Activated B cell treated with CpG ODN at 0.5 μM for 24 hours (primary cell): ENCODE data around the gene EPHB2. TPM values are rescaled to one million over a fixed set of nuclear protein-coding genes. Genes with fewer than 3 reads are reported as not detected.

Experiments used
- ATAC-seq: fragments of 200-7000 bp; cut with Tn5 transposase; one replicate; pipeline ENCODE4 v1.10.0; 2021; ENCODE audit warnings: low read depth, mild to moderate bottlenecking, moderate library complexity
- CTCF ChIA-PET: fragments of 350-600 bp; sonication (Branson Sonifier 250); formaldehyde crosslinking; loops from one replicate; lab custom pipeline; 2021; ENCODE audit warnings: antibody characterized with exemption; lab: Charles Lee
- POLR2A ChIA-PET: fragments of 350-600 bp; sonication (Branson Sonifier 250); formaldehyde crosslinking; loops from one replicate; lab custom pipeline; 2021; ENCODE audit warnings: antibody characterized with exemption; lab: Charles Lee
- DNase-seq: peaks from one replicate; pipeline ENCODE4 v3.0.0; 2022
- H3K27ac Mint-ChIP-seq: one replicate; pipeline ENCODE4 v1.8.0; 2020; ENCODE audit warnings: mixed read lengths
- H3K27me3 Mint-ChIP-seq: one replicate; pipeline ENCODE4 v1.8.0; 2021; ENCODE audit warnings: mixed read lengths
- H3K36me3 Mint-ChIP-seq: one replicate; pipeline ENCODE4 v1.8.0; 2021; ENCODE audit warnings: low read depth, mixed read lengths
- H3K4me1 Mint-ChIP-seq: one replicate; pipeline ENCODE4 v1.8.0; 2021; ENCODE audit warnings: mixed read lengths
- H3K4me3 Mint-ChIP-seq: one replicate; pipeline ENCODE4 v1.8.0; 2020; ENCODE audit warnings: mild to moderate bottlenecking, mixed read lengths
- H3K9me3 Mint-ChIP-seq: one replicate; pipeline ENCODE4 v1.8.0; 2020; ENCODE audit warnings: mixed read lengths
- CTCF ChIP-seq: fragments of 200-600 bp; IDR thresholded peaks from one replicate; pipeline ENCODE4 v1.8.0; 2022; ENCODE audit warnings: antibody characterized with exemption, mild to moderate bottlenecking
- intact Hi-C: fragments of 100-400 bp; cut with micrococcal nuclease; formaldehyde crosslinking; loops from one replicate; pipeline ENCODE4 v1.15.1; 2024
- total RNA-seq: library from RNA; stranded (reverse); gene quantifications from 2 replicates; pipeline ENCODE4 v1.2.3, GENCODE V29; 2022

EPHB2 gene
- total RNA-seq, 1 donor from 2014 or later: 0.13 TPM

DNA sequence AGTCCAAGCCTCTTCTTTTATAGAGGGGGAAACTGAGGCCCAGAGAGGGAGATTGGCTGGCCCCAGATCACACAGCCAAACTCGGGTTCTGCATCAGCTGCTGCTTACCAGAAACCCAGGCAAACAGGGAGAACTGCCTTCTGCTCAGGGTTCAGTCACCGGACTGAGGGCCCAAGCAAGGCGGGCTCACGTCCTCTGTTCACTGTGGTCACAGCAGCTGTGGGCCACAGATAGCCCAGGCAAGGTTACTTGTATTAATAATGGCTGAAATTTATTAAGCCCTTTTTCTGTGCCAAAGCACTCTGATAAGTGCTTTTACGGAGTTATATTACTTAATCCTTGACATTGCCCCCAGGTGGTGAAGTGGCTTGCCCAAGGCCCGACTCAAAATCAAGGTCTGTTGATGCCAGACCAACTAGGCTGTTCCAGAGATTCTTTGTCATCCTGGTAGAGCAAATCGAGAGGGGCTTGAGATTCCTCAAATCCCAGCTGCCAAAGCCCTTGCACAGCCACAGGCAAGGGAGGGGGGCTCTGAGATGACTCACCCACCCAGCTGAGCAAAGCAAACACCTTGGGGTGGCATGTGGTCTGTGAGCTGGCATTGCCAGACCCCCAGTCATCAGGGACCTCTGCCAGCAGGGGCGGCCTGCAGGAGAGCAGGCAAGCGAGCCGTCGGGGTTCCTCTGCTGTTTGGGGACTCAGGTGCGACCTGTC is 36.5 kb downstream of the EPHB2 start:
- intact Hi-C loops: no loop called here
- no peaks in the 10 kb centered on the region for H3K36me3 Mint-ChIP-seq
- CTCF ChIA-PET: no interaction called here
- DNase-seq: no peak
- no peaks in the 10 kb centered on the region for H3K9me3 Mint-ChIP-seq
- H3K27me3 Mint-ChIP-seq: no peaks in the 10 kb centered on the region
- H3K27ac Mint-ChIP-seq: no peak overlapping the region
- POLR2A ChIA-PET: no interaction called here
- ATAC-seq: no peak
- TF ChIP-seq CTCF: no peak
- H3K4me1 Mint-ChIP-seq: peaks cover 3% of the 10 kb centered on the region
- no peak overlapping the region for H3K4me3 Mint-ChIP-seq

- no peak for DNase-seq
- no peak for ATAC-seq
These were observed 37.1 kb downstream of the EPHB2 start for GRCh38 chr1:22747735-22748073.

DNA sequence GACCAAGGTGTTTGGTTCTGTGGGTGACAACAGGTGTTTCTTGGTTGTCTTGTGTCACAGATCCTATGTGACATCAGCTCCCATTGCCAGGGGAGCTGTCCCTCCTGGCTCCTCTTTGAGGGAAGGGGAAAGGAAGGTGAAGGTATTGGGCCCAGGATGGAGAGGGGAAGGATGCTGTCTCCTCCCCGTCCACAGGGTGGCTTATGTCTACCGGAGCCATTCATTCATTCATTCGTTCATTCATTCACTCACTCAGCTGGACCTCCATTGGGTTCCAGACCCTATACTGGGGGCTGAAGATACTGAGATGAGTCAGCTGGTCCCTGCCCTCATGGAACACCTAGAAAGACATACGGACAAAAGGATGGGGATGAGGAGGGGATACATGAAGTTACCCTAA is 38.9 kb downstream of the EPHB2 start:
- TF ChIP-seq CTCF: no peak
- CTCF ChIA-PET: no interaction called here
- Mint-ChIP-seq H3K4me1 (peaks cover 3% of the 10 kb centered on the region), H3K27me3 (peaks cover 2% of the 10 kb centered on the region), H3K9me3 (no peaks in the 10 kb centered on the region), H3K4me3 (no peak overlapping the region), H3K27ac (no peak overlapping the region), H3K36me3 (no peaks in the 10 kb centered on the region)
- POLR2A ChIA-PET: no interaction called here
- intact Hi-C loops: no loop called here
- DNase-seq: no peak
- no peak for ATAC-seq

More at GRCh38 chr1:22747735-22748073, 37.1 kb downstream of the EPHB2 start:
- intact Hi-C loops: no loop called here
- no peaks in the 10 kb centered on the region for H3K9me3 Mint-ChIP-seq
- CTCF ChIA-PET: no interaction called here
- peaks cover 3% of the 10 kb centered on the region for H3K4me1 Mint-ChIP-seq
- no peaks in the 10 kb centered on the region for H3K27me3 Mint-ChIP-seq
- POLR2A ChIA-PET: no interaction called here
- no peaks in the 10 kb centered on the region for H3K36me3 Mint-ChIP-seq
- H3K4me3 Mint-ChIP-seq: no peak overlapping the region
- TF ChIP-seq CTCF: no peak
- H3K27ac Mint-ChIP-seq: no peak overlapping the region

DNA sequence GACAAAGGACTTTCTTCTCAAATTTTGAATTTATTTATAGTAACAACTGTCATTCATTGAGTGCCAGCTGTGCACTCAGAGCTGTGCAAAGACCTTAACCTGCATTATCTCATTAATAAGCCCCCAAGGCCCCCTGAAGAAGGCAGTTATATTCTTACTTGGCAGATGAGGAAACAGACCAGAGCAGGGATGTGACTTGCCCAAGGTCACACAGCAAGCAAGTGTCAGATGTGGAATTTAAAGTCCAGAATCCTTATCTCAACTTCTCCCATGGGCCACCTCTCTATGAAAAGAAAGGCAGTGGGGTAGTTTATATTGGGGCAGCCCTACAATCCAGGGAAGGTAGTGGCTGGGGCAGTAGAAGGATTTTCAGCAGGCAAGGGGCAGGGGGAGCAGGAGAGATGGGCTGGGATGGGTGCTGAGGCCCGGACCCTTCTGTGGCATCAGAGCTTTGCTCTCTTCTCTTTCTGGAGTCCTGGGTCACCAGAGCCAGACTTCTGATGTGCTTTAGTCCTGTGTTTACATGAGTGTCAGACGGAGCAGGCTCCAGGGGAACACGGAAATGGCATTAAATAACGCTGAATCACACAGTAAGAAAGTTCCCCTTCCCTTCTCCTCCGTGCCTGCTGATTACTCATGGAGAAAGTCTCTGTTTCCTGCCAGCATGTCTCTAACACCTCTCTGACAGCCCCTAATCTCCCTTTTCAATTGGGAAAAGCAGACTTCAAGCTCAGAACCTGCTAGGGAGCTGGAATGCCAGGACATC is 39.5 kb downstream of the EPHB2 start:
- Mint-ChIP-seq H3K36me3 (no peaks in the 10 kb centered on the region), H3K27me3 (peaks cover 2% of the 10 kb centered on the region), H3K27ac (no peak overlapping the region), H3K9me3 (no peaks in the 10 kb centered on the region), H3K4me3 (no peak overlapping the region), H3K4me1 (peaks cover 3% of the 10 kb centered on the region)
- TF ChIP-seq CTCF: no peak
- intact Hi-C loops: no loop called here
- ATAC-seq (no peak), DNase-seq (no peak)
- ChIA-PET CTCF (no interaction called here), POLR2A (no interaction called here)

DNA sequence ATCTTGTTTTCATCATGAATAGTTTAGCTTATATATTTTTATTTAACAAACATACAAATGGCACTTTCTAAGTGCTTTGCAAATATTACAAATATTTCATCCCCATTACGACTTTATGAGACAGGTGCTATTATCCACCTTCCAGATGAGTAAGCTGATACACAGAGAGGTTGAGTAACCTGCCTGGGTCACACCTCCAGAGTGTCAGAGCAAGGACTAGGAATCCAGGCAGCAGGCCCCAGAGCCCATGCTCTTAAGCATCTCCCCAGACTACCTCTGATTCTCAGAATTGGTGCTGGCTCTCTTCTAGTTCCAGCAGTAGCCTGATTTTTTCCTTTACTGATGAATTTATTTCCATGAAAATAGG is 40.0 kb downstream of the EPHB2 start:
- no peak overlapping the region for H3K4me3 Mint-ChIP-seq
- ChIA-PET POLR2A (no interaction called here), CTCF (no interaction called here)
- DNase-seq: no peak
- no peaks in the 10 kb centered on the region for H3K9me3 Mint-ChIP-seq
- ATAC-seq: no peak
- H3K27ac Mint-ChIP-seq: no peak overlapping the region
- H3K36me3 Mint-ChIP-seq: no peaks in the 10 kb centered on the region
- H3K4me1 Mint-ChIP-seq: peaks cover 3% of the 10 kb centered on the region
- intact Hi-C loops: no loop called here
- H3K27me3 Mint-ChIP-seq: peaks cover 2% of the 10 kb centered on the region
- no peak for TF ChIP-seq CTCF
